Measurements from ENCODE around the gene CCDC182. TPM values are rescaled to one million over a fixed set of nuclear protein-coding genes. Genes with fewer than 3 reads are reported as not detected.

CCDC182 gene
- total RNA-seq, 4 donors from 2014 or later: not detected

DNA sequence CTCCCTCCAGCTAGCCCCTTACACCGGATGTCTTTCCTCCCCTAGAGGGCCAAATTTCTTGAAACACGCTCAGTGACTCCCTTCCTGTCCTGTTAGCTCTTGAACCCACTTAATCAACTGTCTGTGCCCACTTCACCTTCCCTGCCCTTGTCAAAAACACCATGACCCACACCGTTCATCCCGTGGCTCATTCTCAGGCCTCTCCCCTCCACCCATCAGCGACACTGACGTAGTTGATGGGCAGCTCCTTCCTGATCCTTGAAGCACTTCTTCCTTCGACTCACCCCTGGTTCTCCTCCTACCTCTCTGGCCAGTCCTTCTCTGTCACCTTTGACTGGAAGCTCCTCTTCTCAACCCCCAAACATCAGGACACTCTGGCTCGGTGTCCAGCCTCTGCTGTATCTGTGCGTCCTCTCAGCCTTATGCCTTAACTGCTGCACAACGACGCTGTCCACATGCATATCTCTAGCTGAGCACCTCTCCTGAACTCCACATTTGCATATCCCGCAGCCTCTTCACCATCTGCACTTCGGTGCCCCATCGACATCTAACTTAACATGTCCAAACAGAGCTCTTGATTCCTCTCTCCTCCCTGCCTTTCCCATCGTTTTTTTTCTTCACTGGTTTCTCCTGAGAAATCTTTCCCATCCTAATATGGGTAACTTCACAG lies 39.3 kb upstream of the CCDC182 start:
- H3K9me3 ChIP-seq: no peaks in the 10 kb centered on the region
- peaks cover 28% of the 10 kb centered on the region for H3K27me3 ChIP-seq
- DNase-seq: no peak
- no peaks in the 10 kb centered on the region for H3K36me3 ChIP-seq
- no peak overlapping the region for H3K4me3 ChIP-seq
- 57 to 62% methylated on average over 10 to 15 of the region's 15 CpGs for WGBS, 2 donors (ENCODE audit: low coverage in 1 of 2)
- no peak overlapping the region for H3K27ac ChIP-seq
- TF ChIP-seq POLR2AphosphoS5 (IDR thresholded peaks at IDR 0.05) (no peak), POLR2A (IDR thresholded peaks at IDR 0.05) (no peak), EP300 (IDR thresholded peaks at IDR 0.05; ENCODE audit: low read depth) (no peak)
- TF ChIP-seq, protein P1, sequence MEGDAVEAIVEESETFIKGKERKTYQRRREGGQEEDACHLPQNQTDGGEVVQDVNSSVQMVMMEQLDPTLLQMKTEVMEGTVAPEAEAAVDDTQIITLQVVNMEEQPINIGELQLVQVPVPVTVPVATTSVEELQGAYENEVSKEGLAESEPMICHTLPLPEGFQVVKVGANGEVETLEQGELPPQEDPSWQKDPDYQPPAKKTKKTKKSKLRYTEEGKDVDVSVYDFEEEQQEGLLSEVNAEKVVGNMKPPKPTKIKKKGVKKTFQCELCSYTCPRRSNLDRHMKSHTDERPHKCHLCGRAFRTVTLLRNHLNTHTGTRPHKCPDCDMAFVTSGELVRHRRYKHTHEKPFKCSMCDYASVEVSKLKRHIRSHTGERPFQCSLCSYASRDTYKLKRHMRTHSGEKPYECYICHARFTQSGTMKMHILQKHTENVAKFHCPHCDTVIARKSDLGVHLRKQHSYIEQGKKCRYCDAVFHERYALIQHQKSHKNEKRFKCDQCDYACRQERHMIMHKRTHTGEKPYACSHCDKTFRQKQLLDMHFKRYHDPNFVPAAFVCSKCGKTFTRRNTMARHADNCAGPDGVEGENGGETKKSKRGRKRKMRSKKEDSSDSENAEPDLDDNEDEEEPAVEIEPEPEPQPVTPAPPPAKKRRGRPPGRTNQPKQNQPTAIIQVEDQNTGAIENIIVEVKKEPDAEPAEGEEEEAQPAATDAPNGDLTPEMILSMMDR (IDR thresholded peaks at IDR 0.05): no peak
- peaks cover 5 to 17% (median 10%) of the 10 kb centered on the region in 4 donors for H3K4me1 ChIP-seq
- in situ Hi-C loops (cut with MboI; ENCODE audit: low pct_ligation_motif_present in 1 of 4, low pct_unique_long_range_greater_than_20kb in 1 of 4, low sequenced_read_pairs in 3 of 4) (no loop called here), intact Hi-C loops (cut with DNase I; ENCODE audit: low total_unique reads) (no loop called here)

DNA sequence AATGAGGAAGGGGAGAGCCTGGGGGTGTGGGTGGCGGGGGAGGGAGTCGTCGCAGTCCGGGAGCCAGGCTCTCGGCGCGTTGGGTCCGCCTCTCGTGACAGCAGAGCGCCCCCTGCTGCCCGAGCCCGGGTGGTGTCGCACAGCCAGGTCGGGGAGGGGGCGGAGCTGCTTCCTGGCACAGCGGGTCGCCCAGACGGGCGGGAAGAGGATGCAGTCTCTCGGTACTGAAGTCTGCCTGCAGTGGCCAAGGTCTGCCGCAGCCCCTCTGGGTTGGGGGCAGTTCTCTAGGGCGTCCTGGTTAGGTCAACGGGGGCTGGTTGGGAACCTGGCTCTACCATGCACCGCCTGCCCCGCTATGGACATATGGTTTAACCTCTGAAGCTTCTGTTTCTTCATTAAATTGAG lies 38.2 kb upstream of the CCDC182 start:
- Histone ChIP-seq H3K36me3 (no peaks in the 10 kb centered on the region), H3K9me3 (no peaks in the 10 kb centered on the region), H3K4me1 (peaks cover 5 to 17% (median 10%) of the 10 kb centered on the region in 4 donors), H3K27me3 (peaks cover 20% of the 10 kb centered on the region), H3K4me3 (no peak overlapping the region), H3K27ac (no peak overlapping the region)
- no peak for TF ChIP-seq EP300 (IDR thresholded peaks at IDR 0.05; ENCODE audit: low read depth)
- TF ChIP-seq, protein P1 (IDR thresholded peaks at IDR 0.05): peak; percentile 45 to 83 (median 69)
- DNase-seq: peak; percentile 62
- WGBS, 2 donors (ENCODE audit: low coverage in 1 of 2): 12% methylated on average over 20 of the region's 25 CpGs; no CpG with 5 or more reads in 1 of the 2 donors
- in situ Hi-C loops (cut with MboI; ENCODE audit: low pct_ligation_motif_present in 1 of 4, low pct_unique_long_range_greater_than_20kb in 1 of 4, low sequenced_read_pairs in 3 of 4) (no loop called here), intact Hi-C loops (cut with DNase I; ENCODE audit: low total_unique reads) (no loop called here)

DNA sequence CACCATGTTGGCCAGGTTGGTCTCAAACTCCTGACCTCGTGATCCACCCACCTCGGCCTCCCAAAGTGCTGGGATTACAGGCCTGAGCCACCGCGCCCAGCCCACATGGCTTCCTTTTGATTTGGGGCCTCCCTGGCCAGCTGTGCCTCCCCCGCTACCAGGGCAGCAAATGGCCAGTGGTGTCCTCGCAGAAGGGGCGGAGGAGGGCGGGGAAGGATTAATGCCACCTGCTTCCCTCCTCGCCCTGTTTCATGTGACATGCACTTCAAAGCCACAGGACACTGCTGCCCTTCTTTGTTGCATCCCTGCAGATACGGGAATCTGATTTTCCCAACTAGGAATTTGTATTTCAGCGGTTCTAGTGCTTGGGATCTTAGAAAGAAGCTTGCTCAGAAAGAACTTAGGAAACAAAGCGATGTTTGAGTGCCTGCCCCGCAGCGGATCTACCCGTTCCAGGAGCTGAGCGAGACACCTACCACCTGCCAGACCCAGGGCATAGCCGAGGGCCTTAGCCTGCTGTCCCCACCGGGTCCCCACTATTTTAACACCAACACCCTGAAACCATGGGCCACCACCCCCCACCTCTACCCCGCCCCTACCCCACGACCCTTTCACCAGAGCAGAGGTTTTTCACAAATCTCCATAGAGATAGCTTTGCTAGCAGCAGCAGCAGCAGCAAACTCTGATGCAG lies 37.7 kb upstream of the CCDC182 start:
- Histone ChIP-seq H3K4me3 (no peak overlapping the region), H3K27me3 (peaks cover 15% of the 10 kb centered on the region), H3K4me1 (peaks cover 5 to 17% (median 10%) of the 10 kb centered on the region in 4 donors), H3K36me3 (no peaks in the 10 kb centered on the region), H3K27ac (no peak overlapping the region), H3K9me3 (no peaks in the 10 kb centered on the region)
- DNase-seq: no peak
- TF ChIP-seq POLR2A (IDR thresholded peaks at IDR 0.05): no peak
- TF ChIP-seq POLR2AphosphoS5 (IDR thresholded peaks at IDR 0.05): no peak
- TF ChIP-seq, protein P1 (IDR thresholded peaks at IDR 0.05): no peak
- no peak for TF ChIP-seq EP300 (IDR thresholded peaks at IDR 0.05; ENCODE audit: low read depth)
- intact Hi-C loops (cut with DNase I; ENCODE audit: low total_unique reads): no loop called here
- 30 to 49% methylated on average over 2 to 20 of the region's 20 CpGs for WGBS, 2 donors (ENCODE audit: low coverage in 1 of 2)
- in situ Hi-C loops (cut with MboI; ENCODE audit: low pct_ligation_motif_present in 1 of 4, low pct_unique_long_range_greater_than_20kb in 1 of 4, low sequenced_read_pairs in 3 of 4): no loop called here

DNA sequence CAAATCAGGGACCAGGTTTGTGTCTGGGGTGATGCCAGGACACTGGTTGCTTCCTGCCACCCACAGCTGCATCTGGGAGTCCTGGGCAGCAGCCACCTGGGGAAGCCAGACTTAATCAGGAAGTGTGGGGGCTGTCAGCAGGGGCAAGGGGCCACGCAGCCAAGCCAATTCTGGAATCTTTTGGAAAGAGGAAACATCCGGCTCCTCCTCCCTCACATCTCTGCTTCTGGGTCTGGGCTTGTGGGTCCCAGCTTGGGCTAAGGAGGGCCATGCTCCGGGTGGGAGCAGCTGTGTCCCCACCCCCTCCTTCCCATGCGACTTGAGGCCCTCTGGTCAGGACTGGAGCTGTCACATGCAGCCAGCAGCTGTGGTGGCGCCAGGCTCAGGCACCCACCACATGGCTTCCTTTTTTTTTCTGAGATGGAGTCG lies 37.0 kb upstream of the CCDC182 start:
- H3K36me3 ChIP-seq: no peaks in the 10 kb centered on the region
- no peaks in the 10 kb centered on the region for H3K9me3 ChIP-seq
- H3K4me1 ChIP-seq: peaks cover 5 to 17% (median 10%) of the 10 kb centered on the region in 4 donors
- TF ChIP-seq POLR2A (IDR thresholded peaks at IDR 0.05): no peak
- no peak for TF ChIP-seq POLR2AphosphoS5 (IDR thresholded peaks at IDR 0.05)
- TF ChIP-seq, protein P1 (IDR thresholded peaks at IDR 0.05): no peak
- TF ChIP-seq EP300 (IDR thresholded peaks at IDR 0.05; ENCODE audit: low read depth): no peak
- H3K4me3 ChIP-seq: no peak overlapping the region
- no peak overlapping the region for H3K27ac ChIP-seq
- 47% methylated on average over 6 of the region's 6 CpGs; no CpG with 5 or more reads in 1 of the 2 donors for WGBS, 2 donors (ENCODE audit: low coverage in 1 of 2)
- DNase-seq: no peak
- in situ Hi-C loops (cut with MboI; ENCODE audit: low pct_ligation_motif_present in 1 of 4, low pct_unique_long_range_greater_than_20kb in 1 of 4, low sequenced_read_pairs in 3 of 4) (no loop called here), intact Hi-C loops (cut with DNase I; ENCODE audit: low total_unique reads) (no loop called here)
- peaks cover 13% of the 10 kb centered on the region for H3K27me3 ChIP-seq

All from transverse colon (tissue), 4 donors.